GM21529 (cell line): ENCODE measurements around the gene NPC1L1.
"Not testable (repeated sequence)": the region's sequence is repeated elsewhere in the genome, so short reads cannot be mapped to it uniquely, and the experiment has no call there.

ENCODE experiments used
- ATAC-seq: cut with Tn5 transposase; IDR thresholded peaks from one replicate; pipeline ENCODE4 v1.9.1; 2021; ENCODE audit not compliant: unreplicated experiment

NPC1L1 gene

DNA sequence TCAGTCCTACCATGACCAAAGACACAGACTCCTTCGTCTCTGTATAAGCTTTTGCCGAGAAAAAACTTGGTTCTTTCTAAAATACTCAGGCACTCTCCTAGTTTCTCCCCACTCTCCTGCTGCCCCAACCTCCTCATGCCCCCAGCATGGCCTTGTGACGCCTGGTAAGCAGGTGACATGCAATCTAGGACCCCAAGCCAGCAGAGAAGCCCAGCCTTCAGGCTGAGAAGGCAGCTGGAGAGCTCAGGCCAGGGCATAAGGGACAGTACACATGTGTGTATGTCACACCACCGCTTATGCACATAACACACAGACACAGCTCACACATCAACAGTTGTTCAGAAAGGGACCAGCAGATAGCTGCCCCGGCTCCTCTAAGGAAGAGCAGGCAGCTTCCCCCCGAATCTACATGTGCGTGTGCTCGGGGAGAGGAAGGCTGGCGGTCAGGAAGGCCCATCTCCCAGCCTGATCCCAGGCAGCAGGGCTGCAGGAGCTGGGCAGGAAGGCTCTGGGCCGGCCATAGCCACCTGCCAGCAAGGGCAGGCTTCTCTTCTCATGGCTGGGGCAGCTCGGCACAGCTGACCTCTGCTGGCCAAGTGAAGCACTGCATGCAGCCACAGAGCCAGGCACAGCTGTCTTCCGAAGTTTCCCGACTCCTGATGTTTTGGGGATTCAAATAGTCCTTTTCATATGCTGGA, 24.1 kb upstream of the NPC1L1 start:
- peak; percentile 74 for ATAC-seq

DNA sequence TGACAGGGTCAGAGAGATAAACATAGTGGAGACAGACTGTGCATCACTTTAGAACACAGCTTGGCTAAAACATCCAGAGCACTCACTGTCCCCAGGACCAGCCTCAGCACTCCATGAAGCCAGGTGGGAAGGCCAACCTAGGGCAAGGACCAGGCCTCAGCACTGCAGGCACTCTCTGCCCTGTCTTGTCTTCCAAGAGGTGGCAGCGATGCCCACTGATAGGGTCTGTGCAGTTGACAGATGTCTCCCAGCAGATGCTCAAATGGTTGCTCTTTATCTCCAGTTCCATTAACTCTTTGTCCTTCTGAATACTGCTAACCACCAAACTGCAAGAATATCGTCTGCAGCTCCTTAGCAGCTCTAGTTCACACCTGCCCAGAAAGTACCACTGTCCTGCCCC, 23.5 kb upstream of the NPC1L1 start:
- ATAC-seq, result no peak

DNA sequence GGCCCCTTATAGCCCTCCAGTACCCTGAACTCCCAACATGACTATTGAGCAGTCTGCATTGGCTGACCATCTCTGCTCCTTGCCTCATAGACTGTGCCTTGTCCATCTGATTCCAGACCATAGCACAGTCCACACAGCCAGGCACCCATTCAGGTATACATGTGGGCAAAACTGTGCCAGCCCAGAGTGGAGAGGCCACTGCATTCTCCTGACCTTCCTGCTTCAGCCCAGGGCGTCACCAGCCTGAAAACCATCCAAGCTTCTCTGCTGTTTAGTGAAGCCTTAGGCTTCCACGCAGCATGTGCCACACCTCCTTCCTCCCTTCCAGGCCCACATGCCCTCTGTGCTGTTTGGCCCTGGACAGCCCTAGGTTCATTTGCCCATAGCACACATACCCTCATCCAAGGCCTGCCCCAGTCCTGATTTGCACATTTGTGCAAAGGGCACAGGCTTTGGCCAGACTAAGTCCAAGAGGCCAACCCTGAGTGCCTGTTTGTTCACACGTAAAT, 22.1 kb upstream of the NPC1L1 start:
- no peak for ATAC-seq

DNA sequence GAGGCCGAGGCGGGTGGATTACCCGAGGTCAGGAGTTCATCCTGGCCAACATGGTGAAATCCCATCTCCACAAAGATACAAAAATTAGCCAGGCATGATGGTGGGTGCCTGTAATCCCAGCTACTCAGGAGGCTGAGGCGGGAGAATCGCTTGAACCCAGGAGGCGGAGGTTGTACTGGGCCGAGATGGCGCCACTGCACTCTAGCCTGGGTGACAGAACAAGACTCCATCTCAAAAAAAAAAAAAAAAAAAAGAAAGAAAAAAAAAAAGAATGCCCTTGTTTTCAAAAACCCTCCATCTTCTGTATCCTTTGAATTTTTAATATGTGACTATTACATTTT, 21.5 kb upstream of the NPC1L1 start:
- ATAC-seq, result not testable (repeated sequence)

DNA sequence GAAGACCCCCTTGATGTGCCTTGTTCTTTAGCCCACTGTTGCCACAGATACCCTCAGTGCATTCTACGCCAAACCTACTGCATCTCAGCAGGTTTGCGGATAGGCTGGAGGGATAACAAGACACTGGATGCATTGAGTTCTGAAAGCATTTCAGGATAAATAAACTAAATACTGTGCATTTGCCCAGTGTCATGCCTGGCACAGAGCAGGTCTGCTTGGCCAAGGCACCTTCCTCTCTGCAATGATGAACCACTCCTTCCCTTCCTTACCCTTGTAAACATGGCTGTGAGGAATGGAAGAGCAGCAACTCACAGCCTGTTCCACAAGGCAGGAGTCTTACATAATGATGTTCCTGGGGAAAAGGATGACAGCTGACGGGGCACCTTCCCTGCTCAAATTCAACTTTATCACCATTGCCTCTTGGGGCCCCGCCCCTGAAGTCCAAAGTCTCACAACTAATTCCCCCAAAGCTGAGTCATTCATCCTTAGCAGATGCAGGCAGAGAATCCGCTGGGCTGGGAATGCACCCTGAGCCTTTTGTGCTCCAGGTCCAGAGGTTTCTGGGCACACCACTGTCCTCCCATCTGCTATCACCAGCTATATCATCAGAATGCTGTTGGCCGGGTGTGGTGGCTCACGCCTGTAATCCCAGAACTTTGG, 21.0 kb upstream of the NPC1L1 start:
- ATAC-seq, result no peak

DNA sequence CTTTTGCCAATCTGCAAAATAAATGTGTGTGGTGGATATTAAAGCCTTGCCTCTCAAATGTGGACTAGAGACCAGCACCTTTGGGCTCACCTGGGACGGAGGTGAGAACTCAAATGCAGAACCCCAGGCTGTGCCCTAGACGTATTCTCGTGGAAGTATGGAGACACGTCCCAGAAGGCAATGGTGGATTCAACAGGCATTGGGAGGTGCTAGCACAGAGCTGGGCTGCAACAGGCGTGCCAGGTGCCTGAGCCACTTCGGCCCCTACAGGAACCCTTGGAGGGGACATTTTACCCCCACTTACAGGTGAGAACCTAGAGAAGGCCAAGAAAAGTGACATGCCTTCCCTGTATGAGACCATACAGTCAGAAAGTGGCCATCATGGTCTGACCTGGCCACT, 20.4 kb upstream of the NPC1L1 start:
- ATAC-seq, result no peak

DNA sequence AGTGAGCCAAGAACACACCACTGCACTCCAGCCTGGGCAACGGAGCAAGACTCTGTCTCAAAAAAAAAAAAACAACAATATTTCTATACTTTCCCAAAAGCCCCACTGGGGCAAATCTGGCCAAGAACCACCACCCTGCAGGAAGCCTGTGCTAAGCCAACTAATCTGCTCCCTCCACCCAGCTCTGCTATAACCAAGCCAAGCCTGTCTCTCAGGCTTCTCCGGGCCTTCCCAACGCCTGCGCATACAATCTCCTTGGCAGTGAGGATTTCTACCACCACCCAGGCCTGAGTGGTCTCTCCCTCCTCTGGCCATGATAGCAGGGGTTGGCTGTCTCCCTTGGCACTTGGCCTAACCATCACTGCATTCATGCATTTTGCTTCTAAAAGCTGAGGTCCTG, 18.4 kb upstream of the NPC1L1 start:
- ATAC-seq, result no peak

DNA sequence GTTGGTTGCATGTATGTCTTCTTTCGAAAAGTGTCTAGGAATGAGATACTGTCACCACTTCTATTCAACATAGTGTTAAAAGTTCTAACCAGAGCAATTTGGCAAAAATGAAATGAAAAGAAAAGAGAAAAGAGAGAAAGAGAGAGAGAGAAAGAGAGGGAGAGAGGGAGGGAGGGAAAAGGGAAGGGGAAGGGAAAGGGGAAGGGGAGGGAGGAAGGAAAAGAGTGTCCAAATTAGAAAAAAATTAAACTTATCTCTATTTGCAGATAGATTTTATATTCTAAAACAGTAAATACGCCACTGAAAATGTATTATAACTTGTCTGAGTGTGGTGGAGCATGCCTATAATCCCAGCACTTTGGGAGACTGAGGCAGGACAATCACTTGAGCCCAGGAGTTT, 16.4 kb upstream of the NPC1L1 start:
- ATAC-seq, result no peak

DNA sequence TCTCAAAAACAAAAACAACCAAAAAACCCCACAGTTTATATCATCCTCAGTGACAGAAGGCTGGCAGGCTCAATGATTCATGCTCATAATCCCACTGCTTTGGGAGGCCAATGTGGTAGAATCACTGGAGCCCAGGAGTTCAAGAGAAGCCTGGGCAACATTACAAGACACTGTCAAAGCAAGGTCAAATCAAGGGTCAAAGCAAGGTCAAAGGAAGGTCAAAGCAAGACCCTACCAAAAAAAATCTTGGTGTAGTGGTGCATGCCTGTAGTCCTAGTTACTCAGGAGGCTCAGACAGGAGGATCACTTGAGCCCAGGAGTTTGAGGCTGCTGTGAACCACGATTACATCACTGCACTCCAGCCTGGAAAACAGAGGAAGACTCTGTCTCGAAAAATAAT, 14.2 kb upstream of the NPC1L1 start:
- ATAC-seq, result no peak

DNA sequence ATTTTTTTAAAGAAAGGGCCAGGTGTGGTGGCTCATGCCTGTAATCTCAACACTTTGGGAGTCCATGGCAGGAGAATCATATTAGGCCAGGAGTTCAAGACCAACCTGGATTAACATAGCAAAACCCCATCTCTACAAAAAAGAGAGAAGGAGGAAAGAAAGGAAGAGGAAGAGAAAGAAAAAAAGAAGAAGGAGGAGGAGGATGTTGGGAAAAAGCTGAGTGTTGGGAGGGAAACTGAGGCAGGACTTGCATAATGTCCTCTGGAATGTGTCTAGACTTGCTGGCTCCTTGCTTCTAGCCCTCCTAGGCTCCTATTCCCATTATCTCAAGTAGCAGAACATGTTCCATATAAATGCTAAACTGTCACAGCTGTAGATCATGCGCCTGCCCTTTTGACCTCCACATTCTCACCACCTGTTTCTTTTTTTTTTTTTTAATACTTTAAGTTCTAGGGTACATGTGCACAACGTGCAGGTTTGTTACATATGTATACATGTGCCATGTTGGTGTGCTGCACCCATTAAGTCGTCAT, 11.4 kb upstream of the NPC1L1 start:
- not testable (repeated sequence) for ATAC-seq

DNA sequence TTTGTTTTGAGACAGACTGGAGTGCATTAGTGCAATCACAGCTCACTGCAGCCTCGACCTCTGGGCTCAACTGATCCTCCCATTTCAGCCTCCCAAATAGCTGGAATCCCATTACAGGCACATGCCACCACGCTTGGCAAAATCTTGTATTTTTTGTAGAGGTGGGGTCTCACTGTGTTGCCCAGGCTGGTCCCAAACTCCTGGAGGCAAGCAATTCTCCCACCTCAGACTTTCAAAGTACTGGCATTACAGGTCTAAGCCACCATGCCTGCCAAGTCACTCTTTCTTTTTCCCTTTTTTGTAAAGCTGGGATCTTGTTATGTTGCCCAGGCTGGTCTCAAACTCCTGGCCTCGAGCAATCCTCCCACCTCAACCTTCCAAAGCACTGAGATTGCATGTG, 8.3 kb upstream of the NPC1L1 start:
- no peak for ATAC-seq

DNA sequence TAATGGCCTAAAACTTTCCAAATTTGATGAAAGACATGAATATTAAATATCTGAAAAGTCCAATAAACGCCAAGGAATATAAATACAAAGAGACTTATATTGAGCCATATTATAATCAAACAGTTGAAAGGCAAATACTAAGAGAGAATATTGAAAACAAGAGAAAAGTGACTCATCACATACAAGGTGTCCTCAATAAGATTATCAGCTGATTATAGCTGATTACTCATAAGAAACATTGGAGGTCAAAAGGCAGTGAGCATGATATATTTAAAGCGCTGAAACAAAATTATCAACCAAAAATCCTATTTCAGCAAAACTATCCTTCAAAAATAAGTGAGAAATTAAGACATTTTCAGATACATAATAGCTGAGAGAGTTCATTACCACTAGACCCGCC, 7.8 kb upstream of the NPC1L1 start:
- ATAC-seq, result no peak

DNA sequence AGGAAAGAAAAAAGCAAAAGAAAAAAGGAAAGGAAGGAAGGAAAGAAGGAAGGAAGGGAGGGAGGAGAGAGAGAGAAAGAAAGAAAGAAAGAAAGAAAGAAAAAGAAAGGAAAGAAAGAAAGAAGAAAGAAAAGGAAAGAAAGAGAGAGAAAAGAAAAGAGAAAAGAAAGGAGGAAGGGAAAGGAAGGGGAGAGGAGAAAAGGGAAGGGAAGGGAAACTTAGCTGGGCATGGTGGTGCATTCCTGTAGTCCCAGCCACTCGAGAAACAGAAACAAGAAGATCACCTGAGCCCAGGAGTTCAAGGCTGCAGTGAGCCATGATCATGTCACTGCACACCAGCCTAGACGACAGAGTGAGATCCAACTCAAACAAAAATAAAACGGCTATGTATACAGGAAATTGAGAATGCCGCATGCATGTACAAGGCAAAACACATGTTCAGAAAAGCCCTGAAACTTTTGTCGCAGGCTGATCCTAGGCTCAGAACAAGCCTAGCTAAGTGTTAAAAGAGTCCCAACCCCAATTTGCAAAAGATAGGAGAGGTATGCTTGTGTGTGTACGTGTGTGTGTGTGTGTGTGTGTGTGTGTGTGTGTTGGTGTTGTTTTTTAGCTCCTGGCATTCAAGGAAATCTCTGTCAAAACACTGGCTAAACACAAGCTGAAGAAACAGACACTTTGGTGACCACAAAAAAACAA, 6.6 kb upstream of the NPC1L1 start:
- ATAC-seq, result no peak

DNA sequence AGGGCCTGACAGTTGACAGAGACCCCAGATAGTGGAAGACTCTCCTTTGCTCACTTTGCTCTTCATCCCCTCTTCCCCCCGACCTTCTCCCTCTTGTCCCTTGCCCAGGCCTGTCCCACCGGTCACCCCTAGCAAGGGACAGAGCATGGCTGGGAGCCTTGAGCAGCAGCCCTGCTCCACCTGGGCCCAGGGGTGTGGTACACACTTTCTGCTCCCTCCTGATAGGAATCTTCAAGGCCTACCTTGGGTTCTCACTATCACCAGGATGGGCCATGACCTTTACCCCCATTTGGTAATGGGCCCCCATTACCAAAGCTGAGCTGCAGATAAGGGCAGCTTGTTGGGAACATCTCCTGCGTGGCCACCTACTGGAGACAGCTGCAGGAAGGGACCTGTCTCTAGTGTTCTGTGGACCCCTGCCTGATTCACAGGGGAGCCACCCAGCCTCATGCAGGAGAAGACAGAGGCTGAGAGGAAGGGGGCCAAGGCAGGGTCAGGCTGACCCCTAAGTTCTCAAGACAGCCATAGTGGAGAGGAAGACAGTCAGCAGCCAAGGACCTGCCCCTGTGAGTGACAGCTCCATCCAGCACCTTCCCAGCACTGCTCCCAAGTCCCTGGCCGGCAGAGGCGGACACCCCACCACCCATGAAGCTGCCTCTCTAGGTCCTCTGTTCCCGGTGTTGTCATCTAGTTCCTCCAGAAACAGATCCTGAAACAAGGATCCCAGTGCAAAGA, 913 bp upstream of the NPC1L1 start:
- ATAC-seq, result no peak

DNA sequence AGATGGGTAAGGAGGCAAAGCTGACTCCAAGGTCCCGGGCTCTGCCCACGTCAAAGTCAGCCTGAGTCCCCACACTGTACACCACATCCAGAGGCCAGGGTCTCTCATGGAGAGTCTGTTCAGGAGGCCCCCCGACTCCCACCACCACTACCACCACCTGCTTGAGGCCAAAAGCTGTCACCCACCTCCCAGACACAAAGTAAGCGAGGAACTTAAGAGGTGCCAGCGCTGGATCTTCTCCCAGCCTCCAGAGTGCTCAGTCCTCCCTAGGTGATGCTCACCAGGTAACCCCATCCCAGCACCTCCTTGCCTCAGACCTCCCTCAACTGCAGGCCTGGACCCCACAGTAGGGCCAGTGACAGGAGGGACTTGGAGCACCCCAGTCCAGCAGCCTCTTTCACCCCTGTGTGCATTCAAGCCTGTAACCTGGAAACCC, 520 bp downstream of the NPC1L1 start:
- no peak for ATAC-seq

DNA sequence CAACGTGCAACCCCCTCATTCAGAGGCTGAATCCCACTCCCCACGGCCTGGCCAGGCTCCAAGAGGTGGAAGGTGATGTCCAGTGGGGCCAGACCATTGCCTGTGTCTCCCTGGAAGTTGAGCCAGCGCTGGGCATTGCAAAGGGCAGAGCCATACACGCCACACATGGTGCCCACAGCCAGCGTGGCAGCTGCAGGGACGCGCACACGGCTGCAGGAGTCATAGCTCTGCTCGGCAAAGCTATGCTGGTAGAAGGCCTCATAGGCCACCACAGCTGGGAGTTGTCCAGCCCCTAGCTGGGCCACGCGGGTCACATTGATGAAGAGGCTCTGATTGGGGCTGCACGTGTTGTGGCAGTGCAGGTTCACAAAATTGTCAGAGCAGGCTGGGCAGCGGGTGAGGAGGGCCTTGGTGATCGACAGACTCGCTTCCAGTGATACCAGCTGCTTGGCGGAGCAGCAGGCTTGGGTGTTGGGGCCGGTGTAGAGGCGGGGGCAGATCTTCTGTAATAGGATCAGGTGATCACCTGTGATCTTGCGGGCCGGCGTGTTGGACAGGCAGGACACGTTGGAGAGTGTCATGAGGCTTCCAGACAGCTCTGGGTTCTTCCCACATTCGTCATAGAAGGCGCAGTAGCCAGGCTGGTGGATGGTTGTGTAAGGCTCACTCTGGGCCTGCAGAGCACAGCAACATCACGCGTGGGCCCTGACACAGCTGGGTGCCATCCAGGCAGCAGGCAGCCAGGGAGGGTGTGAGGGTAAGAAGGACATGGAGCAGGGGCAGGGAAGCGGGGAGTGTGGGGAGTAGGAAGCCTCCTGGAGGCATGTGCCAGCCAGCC, 1.2 kb downstream of the NPC1L1 start:
- ATAC-seq, result no peak

DNA sequence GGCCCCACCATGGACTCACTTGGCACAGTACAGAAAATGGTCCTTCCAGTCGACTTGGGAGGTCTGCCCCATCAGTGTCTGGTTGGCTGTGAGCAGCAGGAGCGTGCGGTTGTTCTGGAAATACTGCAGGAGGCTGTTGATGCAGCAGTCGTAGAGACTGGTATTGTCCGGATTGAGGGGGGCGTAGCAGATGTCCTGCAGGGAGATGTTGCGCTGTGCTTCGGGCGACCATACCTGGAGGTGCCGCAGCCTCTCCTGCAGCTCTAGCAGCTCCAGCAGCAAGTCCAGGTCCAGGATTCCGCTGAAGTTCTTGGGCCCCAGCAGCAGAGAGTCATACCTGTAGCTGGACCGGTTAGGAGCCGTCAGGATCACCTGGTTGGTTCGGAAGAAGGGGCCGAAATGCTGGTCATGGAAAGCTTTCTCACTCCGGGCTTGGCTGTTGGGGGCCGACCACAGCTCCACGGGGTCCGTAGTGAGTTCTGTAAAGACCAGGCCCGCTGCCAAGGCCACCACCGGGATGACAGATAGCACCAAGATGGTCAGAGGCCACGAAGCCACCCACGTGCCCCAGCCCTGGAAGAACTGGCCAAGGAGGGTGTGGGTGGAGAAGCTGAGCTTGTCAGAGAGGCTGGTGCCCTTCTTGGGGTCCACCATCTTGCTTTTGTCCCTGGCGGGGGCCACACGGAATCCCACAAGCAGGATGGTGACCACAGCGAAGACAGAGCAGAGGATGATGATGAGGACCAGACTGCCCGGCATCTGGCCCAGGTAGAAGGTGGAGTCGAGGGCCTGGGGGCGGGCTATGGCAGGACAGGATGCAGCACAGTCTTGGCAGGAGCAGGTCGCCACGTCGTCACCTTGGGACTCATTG, 2.1 kb downstream of the NPC1L1 start:
- ATAC-seq, result no peak

DNA sequence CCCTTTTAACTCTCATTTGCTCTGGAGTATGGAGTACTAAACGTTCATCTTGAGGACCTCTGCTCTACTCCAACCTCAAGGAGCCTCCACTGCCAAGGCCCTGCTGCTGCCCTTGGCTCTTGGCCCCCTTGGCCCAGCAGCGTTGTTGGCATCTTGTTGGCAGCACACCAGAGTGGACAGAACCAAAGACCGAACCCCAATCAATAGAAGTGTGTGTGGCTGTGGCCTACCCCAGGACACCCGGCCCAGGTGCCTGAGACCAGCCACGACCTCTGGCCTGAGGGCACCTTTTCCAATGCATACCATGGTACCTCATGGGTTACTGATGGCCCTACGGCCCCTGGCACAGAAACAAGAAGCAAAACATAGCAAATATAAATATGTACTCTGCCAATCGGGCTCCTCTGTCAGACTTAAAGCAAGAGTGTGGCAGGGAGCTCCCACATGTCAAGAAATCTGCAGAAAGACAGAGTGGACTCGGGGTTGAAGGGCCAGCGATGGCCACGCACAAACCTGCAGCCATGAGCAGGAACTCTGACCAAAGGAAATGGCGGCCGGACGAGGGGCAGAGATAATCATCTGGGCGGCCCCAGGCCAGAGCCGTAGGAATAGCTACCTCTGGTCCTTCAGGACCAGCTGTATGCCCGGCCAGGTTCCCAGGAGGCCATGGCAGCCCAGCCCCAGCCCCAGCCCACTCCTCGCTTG, 2.9 kb downstream of the NPC1L1 start:
- no peak for ATAC-seq

DNA sequence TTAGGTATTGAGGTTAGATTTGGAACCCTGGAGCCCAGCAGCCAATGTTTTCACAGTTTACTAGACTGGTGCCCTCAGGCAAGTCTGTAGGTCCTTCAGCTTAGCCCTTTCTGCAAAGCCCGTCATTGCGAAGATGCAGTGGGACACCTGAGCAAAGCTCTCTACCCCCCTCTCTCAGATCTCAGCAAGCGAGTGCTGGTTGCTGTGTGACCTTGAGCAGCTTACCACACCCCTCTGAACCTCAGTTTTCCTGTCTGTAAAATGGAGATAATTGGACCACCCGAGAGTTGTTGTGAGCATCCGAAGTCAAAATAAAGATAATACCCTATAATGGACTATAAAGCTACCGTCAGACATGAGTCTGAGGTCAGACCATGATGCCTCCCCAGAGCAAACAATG, 3.7 kb downstream of the NPC1L1 start:
- ATAC-seq, result no peak
